H7 (cell line): ENCODE results near the gene POLE2. TPM values are rescaled to one million over a fixed set of nuclear protein-coding genes. Genes with fewer than 3 reads are reported as not detected.

Source experiments
- DNase-seq: peaks from one replicate; pipeline ENCODE4 v3.0.0; 2012
- H3K27me3 ChIP-seq: 2 replicates; pipeline ENCODE4 v1.6.0; 2011; ENCODE audit warnings: mild to moderate bottlenecking, low read length; ENCODE audit not compliant: control insufficient read depth, insufficient read depth
- H3K36me3 ChIP-seq: replicated peaks from 2 replicates; pipeline ENCODE4 v1.5.1; 2011; ENCODE audit warnings: low read length; ENCODE audit not compliant: control insufficient read depth, insufficient read depth
- H3K4me3 ChIP-seq: 2 replicates; pipeline ENCODE4 v1.5.1; 2011; ENCODE audit warnings: low read depth, mild to moderate bottlenecking, control low read depth, low read length, moderate library complexity; ENCODE audit not compliant: insufficient read depth
- total RNA-seq: library from RNA; depleted of rRNA; stranded (reverse); fragments of >200 nt; shearing (Covaris generic); gene quantifications from 2 replicates; pipeline ENCODE4 v1.2.3, GENCODE V29; 2014

Gene POLE2
- total RNA-seq, 1 experiment from 2014 or later: 36.5 TPM

GRCh38 chr14:49640540-49641417 is 47.2 kb downstream of the POLE2 start:
- no peak for DNase-seq
- peaks cover 6% of the 10 kb centered on the region for H3K36me3 ChIP-seq
- no peaks in the 10 kb centered on the region for H3K27me3 ChIP-seq
- no peak overlapping the region for H3K4me3 ChIP-seq

GRCh38 chr14:49637534-49638078 is 50.4 kb downstream of the POLE2 start:
- Histone ChIP-seq H3K27me3 (no peaks in the 10 kb centered on the region), H3K4me3 (no peak overlapping the region), H3K36me3 (peaks cover 6% of the 10 kb centered on the region; the same call in 1 of the 2 replicates)
- DNase-seq: no peak

GRCh38 chr14:49636866-49637265 is 51.1 kb downstream of the POLE2 start:
- no peaks in the 10 kb centered on the region for H3K27me3 ChIP-seq
- H3K36me3 ChIP-seq: peaks cover 6% of the 10 kb centered on the region; the same call in 1 of the 2 replicates
- no peak overlapping the region for H3K4me3 ChIP-seq
- no peak for DNase-seq

GRCh38 chr14:49634547-49635334 is 53.3 kb downstream of the POLE2 start, which contains the start of gene DNAAF2:
Gene DNAAF2 (minus strand): TSS chr14:49635244. CDS start chr14:49635149, 95 bp downstream.
- peak; percentile 81 for DNase-seq
- Histone ChIP-seq H3K4me3 (peak within 1 kb of the TSS; percentile 99), H3K36me3 (peaks cover 6% of the 10 kb centered on the region; the same call in 1 of the 2 replicates), H3K27me3 (no peaks in the 10 kb centered on the region)

GRCh38 chr14:49633640-49634546 is 54.1 kb downstream of the POLE2 start:
- Histone ChIP-seq H3K4me3 (peak overlapping the region; percentile 99), H3K36me3 (peaks cover 6% of the 10 kb centered on the region; the same call in 1 of the 2 replicates)

GRCh38 chr14:49623941-49624839 is 63.8 kb downstream of the POLE2 start:
- H3K4me3 ChIP-seq: no peak overlapping the region
- H3K36me3 ChIP-seq: peaks cover 9% of the 10 kb centered on the region
- DNase-seq: no peak
- no peaks in the 10 kb centered on the region for H3K27me3 ChIP-seq

More at GRCh38 chr14:49633640-49634546, 54.1 kb downstream of the POLE2 start:
- no peaks in the 10 kb centered on the region for H3K27me3 ChIP-seq
- DNase-seq: peak; percentile 98

- Histone ChIP-seq H3K27me3 (no peaks in the 10 kb centered on the region), H3K4me3 (no peak overlapping the region), H3K36me3 (peaks cover 11% of the 10 kb centered on the region)
- DNase-seq: no peak
Observed at GRCh38 chr14:49623387-49623786, 64.6 kb downstream of the POLE2 start.

- peaks cover 11% of the 10 kb centered on the region for H3K36me3 ChIP-seq
- H3K27me3 ChIP-seq: no peaks in the 10 kb centered on the region
- DNase-seq: peak; percentile 29
- peak overlapping the region; percentile 91; the same call in 1 of the 2 replicates for H3K4me3 ChIP-seq
Observed at GRCh38 chr14:49622022-49622607, 65.9 kb downstream of the POLE2 start.

- peaks cover 9% of the 10 kb centered on the region for H3K36me3 ChIP-seq
- peak overlapping the region; percentile 91 for H3K4me3 ChIP-seq
- H3K27me3 ChIP-seq: no peaks in the 10 kb centered on the region
- DNase-seq: peak; percentile 75
Observed at GRCh38 chr14:49621114-49621881, 66.7 kb downstream of the POLE2 start.

- H3K36me3 ChIP-seq: peaks cover 5% of the 10 kb centered on the region
- H3K27me3 ChIP-seq: no peaks in the 10 kb centered on the region
- peak within 1 kb of the TSS; percentile 91 for H3K4me3 ChIP-seq
- DNase-seq: peak; percentile 99
Observed at GRCh38 chr14:49620182-49621113, 67.6 kb downstream of the POLE2 start, which contains the start of the genes MGAT2 and RPL36AL. Gene MGAT2 (plus strand): TSS chr14:49620799. CDS start chr14:49621269, 470 bp downstream. Gene RPL36AL (minus strand): TSS chr14:49620626. CDS start chr14:49619104, 1,522 bp downstream.

GRCh38 chr14:49619730-49620129 is 68.3 kb downstream of the POLE2 start:
- Histone ChIP-seq H3K27me3 (no peaks in the 10 kb centered on the region), H3K4me3 (peak overlapping the region; percentile 91), H3K36me3 (peaks cover 3% of the 10 kb centered on the region)
- DNase-seq: no peak
